Hepatocyte (in vitro differentiated cells): ENCODE measurements around the gene NKIRAS2. TPM values are rescaled to one million over a fixed set of nuclear protein-coding genes. Genes with fewer than 3 reads are reported as not detected.

ENCODE experiments used
- DNase-seq: peaks from one replicate; pipeline ENCODE4 v3.0.0-alpha.2; 2016; ENCODE audit warnings: low spot score
- H2AFZ ChIP-seq: fragments of 200-600 bp; sonication (generic); 2 replicates; pipeline ENCODE4 v1.6.0; 2016; ENCODE audit warnings: antibody characterized with exemption, mild to moderate bottlenecking
- H3K27ac ChIP-seq: fragments of 200-600 bp; sonication (generic); 2 replicates; pipeline ENCODE4 v1.5.1; 2016; ENCODE audit warnings: mild to moderate bottlenecking
- H3K27me3 ChIP-seq: fragments of 200-600 bp; sonication (generic); 2 replicates; pipeline ENCODE4 v1.6.1; 2016
- H3K36me3 ChIP-seq: fragments of 200-600 bp; sonication (generic); replicated peaks from 2 replicates; pipeline ENCODE4 v1.5.1; 2016; ENCODE audit warnings: low read depth; ENCODE audit not compliant: insufficient read depth
- H3K4me1 ChIP-seq: fragments of 200-600 bp; sonication (generic); 2 replicates; pipeline ENCODE4 v1.5.1; 2016; ENCODE audit warnings: mild to moderate bottlenecking, moderate library complexity; ENCODE audit not compliant: insufficient read depth
- H3K4me2 ChIP-seq: fragments of 200-600 bp; sonication (generic); 2 replicates; pipeline ENCODE4 v1.6.0; 2016
- H3K4me3 ChIP-seq: fragments of 200-600 bp; sonication (generic); 2 replicates; pipeline ENCODE4 v1.5.1; 2016; ENCODE audit warnings: mild to moderate bottlenecking
- H3K79me2 ChIP-seq: fragments of 200-600 bp; sonication (generic); 2 replicates; pipeline ENCODE4 v1.6.0; 2017; ENCODE audit warnings: mild to moderate bottlenecking
- H3K9me2 ChIP-seq: fragments of 200-600 bp; sonication (generic); replicated peaks from 2 replicates; pipeline ENCODE4 v1.6.0; 2017; ENCODE audit warnings: mild to moderate bottlenecking; ENCODE audit not compliant: insufficient read depth
- H3K9me3 ChIP-seq: fragments of 200-600 bp; sonication (generic); 2 replicates; pipeline ENCODE4 v1.5.1; 2016; ENCODE audit warnings: low read depth, mild to moderate bottlenecking
- H4K20me1 ChIP-seq: fragments of 200-600 bp; sonication (generic); 2 replicates; pipeline ENCODE4 v1.6.0; 2016; ENCODE audit warnings: mild to moderate bottlenecking; ENCODE audit not compliant: insufficient read depth, poor library complexity, severe bottlenecking
- CTCF ChIP-seq: fragments of 200-600 bp; sonication (generic); IDR thresholded peaks from 2 replicates; pipeline ENCODE4 v1.5.1; 2016; ENCODE audit warnings: antibody characterized with exemption, mild to moderate bottlenecking; ENCODE audit not compliant: poor library complexity
- EZH2 ChIP-seq: fragments of 200-600 bp; sonication (generic); IDR thresholded peaks from 2 replicates; pipeline ENCODE4 v1.6.1; 2016; ENCODE audit warnings: antibody characterized with exemption, mild to moderate bottlenecking, borderline replicate concordance
- EZH2phosphoT487 ChIP-seq: fragments of 200-600 bp; sonication (generic); IDR thresholded peaks from one replicate; pipeline ENCODE4 v1.6.1; 2018; ENCODE audit warnings: antibody characterized with exemption, mild to moderate bottlenecking, low read depth, moderate library complexity; ENCODE audit not compliant: unreplicated experiment, severe bottlenecking
- WGBS: methylation state at CpG from one replicate; pipeline ENCODE4 v1.1.6; 2016; ENCODE audit warnings: low lambda C conversion rate; ENCODE audit errors: missing lambda C conversion rate; 5-methylcytosine and 5-hydroxymethylcytosine counted together
- polyA plus RNA-seq: library from polyadenylated mRNA; unstranded; fragments of >200 nt; fragmentation: Nextera tagmentation; extraction: Ambion mirVana; gene quantifications from 2 replicates; pipeline ENCODE4 v1.2.1, GENCODE V29; 2016
- total RNA-seq: library from RNA; depleted of rRNA; stranded (reverse); fragments of >200 nt; gene quantifications from 2 replicates; pipeline ENCODE4 v1.2.3, GENCODE V29; 2014

The NKIRAS2 gene
- total and polyA plus RNA-seq, 2 experiments from 2014 or later, result 40.8 to 55.0 TPM

GRCh38 chr17:41985919-41986318 lies 34.0 kb upstream of the NKIRAS2 start:
- Histone ChIP-seq H3K27me3 (no peaks in the 10 kb centered on the region), H3K4me1 (peaks cover 22% of the 10 kb centered on the region), H3K27ac (no peak overlapping the region), H3K9me2 (no peaks in the 10 kb centered on the region), H4K20me1 (no peaks in the 10 kb centered on the region), H3K36me3 (peaks cover 4% of the 10 kb centered on the region), H3K79me2 (peaks cover 2% of the 10 kb centered on the region), H3K4me2 (no peak overlapping the region), H2AFZ (no peak overlapping the region), H3K9me3 (no peaks in the 10 kb centered on the region), H3K4me3 (no peak overlapping the region)
- no peak for DNase-seq
- no peak for TF ChIP-seq EZH2
- TF ChIP-seq EZH2phosphoT487, result no peak
- no peak for TF ChIP-seq CTCF
- WGBS, result 94% methylated on average over 8 of the region's 8 CpGs

DNA sequence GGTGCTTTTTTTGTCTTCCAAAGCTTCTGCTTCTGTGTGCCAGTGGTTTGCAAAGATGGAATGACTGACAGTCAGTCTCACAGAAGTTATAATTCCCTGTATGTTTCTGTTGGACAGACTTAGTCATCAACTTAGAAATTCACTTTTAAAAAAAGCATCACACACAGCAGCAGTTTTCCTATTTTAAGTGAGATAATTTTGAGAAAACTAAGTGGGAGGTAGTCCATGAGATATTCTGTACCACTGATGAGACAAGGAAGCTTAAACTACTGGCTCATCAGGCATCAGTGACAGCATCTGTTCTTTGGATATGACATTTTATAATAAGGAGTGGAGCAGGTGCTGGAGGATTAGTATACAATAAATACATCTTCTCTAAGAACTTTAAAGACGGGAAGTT lies 33.3 kb upstream of the NKIRAS2 start:
- no peak overlapping the region for H3K4me3 ChIP-seq
- peaks cover 6% of the 10 kb centered on the region for H3K79me2 ChIP-seq
- no peaks in the 10 kb centered on the region for H3K27me3 ChIP-seq
- no peaks in the 10 kb centered on the region for H3K9me3 ChIP-seq
- DNase-seq, result no peak
- no peak overlapping the region for H3K27ac ChIP-seq
- H3K36me3 ChIP-seq, result peaks cover 4% of the 10 kb centered on the region
- peaks cover 22% of the 10 kb centered on the region for H3K4me1 ChIP-seq
- no peak overlapping the region for H3K4me2 ChIP-seq
- no peaks in the 10 kb centered on the region for H3K9me2 ChIP-seq
- 88% methylated on average over 1 of the region's 1 CpG for WGBS
- H4K20me1 ChIP-seq, result no peaks in the 10 kb centered on the region
- no peak overlapping the region for H2AFZ ChIP-seq
- TF ChIP-seq CTCF (no peak), EZH2 (no peak), EZH2phosphoT487 (no peak)

DNA sequence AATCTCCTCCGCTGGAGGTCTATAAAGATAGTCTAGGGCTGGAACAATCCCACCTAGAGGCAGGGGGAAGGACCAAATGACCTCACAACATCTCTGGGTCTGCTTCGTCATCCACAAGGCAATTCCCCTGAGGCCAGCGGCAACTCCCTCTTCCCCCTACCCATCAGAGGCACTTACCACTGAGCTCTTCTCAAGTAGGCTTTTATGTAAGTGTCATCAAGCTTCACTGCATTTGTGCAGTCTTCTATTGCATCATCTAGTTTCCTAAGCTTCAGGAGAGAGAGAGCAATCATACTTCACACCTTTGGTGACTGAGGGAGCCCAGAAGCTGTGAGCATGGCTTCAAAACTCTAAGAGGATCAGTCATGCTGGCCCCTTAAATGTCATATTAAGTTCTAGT lies 32.2 kb upstream of the NKIRAS2 start:
- H4K20me1 ChIP-seq, result no peaks in the 10 kb centered on the region
- no peak overlapping the region for H3K27ac ChIP-seq
- H3K4me1 ChIP-seq, result peaks cover 18% of the 10 kb centered on the region
- H3K36me3 ChIP-seq, result peaks cover 7% of the 10 kb centered on the region
- DNase-seq, result no peak
- no peak overlapping the region for H3K4me2 ChIP-seq
- no peak overlapping the region for H3K4me3 ChIP-seq
- 96% methylated on average over 3 of the region's 3 CpGs for WGBS
- no peak for TF ChIP-seq CTCF
- TF ChIP-seq EZH2, result no peak
- TF ChIP-seq EZH2phosphoT487, result no peak
- H2AFZ ChIP-seq, result no peak overlapping the region
- H3K27me3 ChIP-seq, result no peaks in the 10 kb centered on the region
- peaks cover 6% of the 10 kb centered on the region for H3K79me2 ChIP-seq
- no peaks in the 10 kb centered on the region for H3K9me2 ChIP-seq
- H3K9me3 ChIP-seq, result no peaks in the 10 kb centered on the region

DNA sequence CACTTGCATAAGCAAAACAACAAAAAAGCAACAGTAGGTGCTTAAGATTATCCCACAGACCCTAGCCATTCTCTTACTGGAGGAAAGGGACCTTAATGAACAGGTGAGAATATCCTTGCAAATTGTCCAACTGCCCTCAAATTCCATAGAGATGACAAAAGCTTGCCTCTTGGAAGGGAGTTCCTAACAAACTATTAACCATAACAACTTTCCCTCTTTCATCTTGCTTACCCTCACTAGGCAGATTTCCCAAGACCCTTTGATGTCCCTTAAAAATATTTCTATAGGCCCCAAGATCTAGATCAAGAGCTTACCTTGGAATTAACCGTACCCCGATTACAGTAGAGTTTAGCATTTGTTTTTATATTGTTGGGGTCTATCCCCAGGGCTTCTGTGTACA lies 31.5 kb upstream of the NKIRAS2 start:
- H3K4me3 ChIP-seq, result no peak overlapping the region
- TF ChIP-seq EZH2, result no peak
- no peak for TF ChIP-seq EZH2phosphoT487
- TF ChIP-seq CTCF, result no peak
- H4K20me1 ChIP-seq, result no peaks in the 10 kb centered on the region
- H3K27me3 ChIP-seq, result no peaks in the 10 kb centered on the region
- DNase-seq, result no peak
- WGBS, result 87% methylated on average over 2 of the region's 2 CpGs
- H3K9me2 ChIP-seq, result no peaks in the 10 kb centered on the region
- no peaks in the 10 kb centered on the region for H3K9me3 ChIP-seq
- peaks cover 17% of the 10 kb centered on the region for H3K4me1 ChIP-seq
- H3K79me2 ChIP-seq, result peaks cover 6% of the 10 kb centered on the region
- H3K36me3 ChIP-seq, result peaks cover 9% of the 10 kb centered on the region
- H2AFZ ChIP-seq, result no peak overlapping the region
- H3K27ac ChIP-seq, result no peak overlapping the region
- H3K4me2 ChIP-seq, result no peak overlapping the region
